Fibroblast of upper back skin (primary cell): ENCODE data around the gene ANP32A.

ENCODE experiments used
- DNase-seq: peaks from one replicate; pipeline ENCODE4 v3.0.0-alpha.2; 2013

The ANP32A gene

GRCh38 chr15:68797599-68798345 is 22.9 kb downstream of the ANP32A start:
- no peak for DNase-seq

DNA sequence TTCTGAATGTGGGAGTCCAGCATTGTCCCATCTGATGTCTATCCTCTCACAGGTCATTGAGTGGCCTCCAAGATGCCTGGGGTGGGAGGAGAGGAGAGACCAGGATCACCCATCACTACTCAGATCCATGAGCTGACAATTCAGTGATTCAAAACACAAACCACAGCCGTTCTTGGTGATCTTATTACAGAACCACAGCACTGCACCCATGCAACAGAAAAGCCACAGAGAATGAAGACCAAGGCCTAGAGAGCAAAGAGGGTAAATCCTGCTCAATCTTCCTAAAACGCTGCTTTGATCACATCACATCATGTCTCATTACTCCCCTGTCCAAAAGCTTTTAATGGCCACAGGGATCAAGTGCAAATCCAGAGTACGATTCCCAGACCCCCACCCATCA is 23.5 kb downstream of the ANP32A start:
- DNase-seq, result peak; percentile 52

GRCh38 chr15:68796576-68796975 is 24.1 kb downstream of the ANP32A start:
- no peak for DNase-seq

DNA sequence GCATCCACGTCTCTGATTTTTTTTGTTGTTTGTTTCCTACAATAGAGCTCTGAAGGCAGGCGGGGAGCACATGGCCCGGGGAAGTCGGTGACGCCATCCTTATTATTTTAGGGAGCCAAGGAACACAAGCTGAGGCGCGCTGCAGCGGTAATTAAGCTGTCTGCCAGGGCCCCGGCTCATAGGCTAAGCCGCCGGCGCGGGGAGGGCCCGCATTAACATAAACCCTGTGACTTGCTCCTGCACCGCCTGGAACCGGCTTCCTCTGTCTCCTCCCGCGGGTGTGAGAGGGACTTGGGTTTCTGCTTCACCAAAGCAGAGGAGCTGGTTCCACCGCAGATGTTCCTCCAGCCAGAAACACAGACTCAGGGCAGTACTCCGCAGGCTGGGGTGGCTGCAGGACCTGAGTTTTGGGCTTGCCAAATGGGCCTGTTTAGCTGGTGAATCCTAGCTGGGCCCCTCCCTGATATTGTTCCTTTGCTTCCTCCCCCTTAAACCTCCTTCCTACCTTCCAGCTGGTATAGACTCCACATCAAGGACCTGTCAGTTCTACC is 25.3 kb downstream of the ANP32A start:
- DNase-seq, result peak; percentile 72

DNA sequence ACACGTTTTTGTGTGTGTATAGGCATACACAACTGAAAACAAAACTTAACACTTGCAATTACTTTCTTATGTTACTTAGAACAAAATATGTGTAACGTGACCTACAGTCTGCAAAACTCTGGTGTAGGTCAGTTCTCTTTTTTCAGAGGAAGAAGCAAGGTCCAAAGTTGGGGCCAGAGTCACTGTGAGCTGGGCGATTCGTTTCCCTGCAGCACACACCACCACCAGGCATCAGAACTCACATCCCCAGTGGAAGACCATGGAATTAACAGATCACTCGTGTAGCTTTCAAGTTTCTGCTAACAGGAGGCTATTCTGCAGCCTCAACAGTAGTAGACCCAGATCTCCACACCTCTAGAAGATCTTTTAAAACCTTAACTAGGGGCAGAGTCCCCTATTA is 25.8 kb downstream of the ANP32A start:
- no peak for DNase-seq

DNA sequence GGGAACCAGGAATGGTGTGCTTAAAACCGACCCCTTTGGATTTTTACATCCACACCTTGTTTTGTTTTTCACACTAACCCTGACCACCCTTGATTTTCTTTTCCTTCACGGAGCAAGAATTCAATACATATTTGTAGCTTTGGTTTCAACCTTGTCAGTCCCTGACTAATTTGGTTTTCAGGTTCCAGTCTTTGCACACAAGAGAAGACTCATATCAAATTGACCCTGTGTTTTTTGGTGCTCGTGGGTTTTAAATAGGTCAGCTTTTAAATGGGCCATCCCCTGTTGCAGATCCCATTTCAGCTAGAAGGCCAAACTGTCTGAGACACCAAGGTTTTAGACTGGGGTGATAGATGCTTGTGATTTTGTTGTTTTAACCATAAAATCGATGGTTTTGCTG is 26.4 kb downstream of the ANP32A start:
- no peak for DNase-seq

DNA sequence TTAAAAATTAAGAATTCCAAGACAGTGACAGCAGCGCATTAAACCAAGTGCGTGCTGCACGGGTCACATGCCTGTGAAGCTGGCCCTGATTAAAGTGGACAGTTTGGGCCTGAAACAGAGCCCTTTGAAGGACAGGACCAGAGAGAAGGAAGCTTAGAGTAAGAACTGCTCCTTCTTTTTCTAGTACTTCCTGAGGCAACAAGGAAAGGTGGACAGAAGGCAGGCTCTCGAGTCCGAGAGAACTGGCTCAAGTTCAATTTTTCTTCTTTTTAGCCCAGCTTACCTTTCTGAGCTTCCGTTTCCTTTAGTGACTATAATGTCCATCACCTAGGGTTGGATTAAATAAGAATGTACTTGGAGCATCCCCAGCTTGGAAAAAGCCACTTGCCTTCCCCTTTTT is 26.9 kb downstream of the ANP32A start:
- no peak for DNase-seq

GRCh38 chr15:68792901-68793766 is 27.6 kb downstream of the ANP32A start:
- no peak for DNase-seq

- DNase-seq, result no peak
Measured at GRCh38 chr15:68791431-68792283, 29.0 kb downstream of the ANP32A start.

GRCh38 chr15:68790910-68791309 is 29.8 kb downstream of the ANP32A start:
- DNase-seq, result no peak

DNA sequence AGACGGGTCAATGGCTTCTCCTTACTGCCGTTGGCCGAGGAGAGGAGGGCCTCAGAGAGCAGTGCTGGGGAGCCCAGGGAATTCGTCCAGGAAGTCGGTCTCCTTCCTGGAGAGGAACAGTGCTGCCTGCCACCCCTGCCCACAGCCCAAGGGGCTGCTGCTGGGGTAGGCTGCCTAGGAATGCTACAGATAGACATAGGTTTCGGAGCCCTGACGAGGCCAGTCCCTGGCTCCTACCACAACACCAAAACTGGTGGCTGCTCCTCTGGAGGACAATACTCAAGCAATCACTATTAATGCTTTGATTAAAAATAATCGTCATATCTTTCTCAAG is 30.5 kb downstream of the ANP32A start:
- no peak for DNase-seq

GRCh38 chr15:68789534-68790241 is 31.0 kb downstream of the ANP32A start:
- DNase-seq, result peak; percentile 92

GRCh38 chr15:68789091-68789490 is 31.6 kb downstream of the ANP32A start:
- no peak for DNase-seq

GRCh38 chr15:68788264-68788624 is 32.5 kb downstream of the ANP32A start:
- DNase-seq, result no peak

DNA sequence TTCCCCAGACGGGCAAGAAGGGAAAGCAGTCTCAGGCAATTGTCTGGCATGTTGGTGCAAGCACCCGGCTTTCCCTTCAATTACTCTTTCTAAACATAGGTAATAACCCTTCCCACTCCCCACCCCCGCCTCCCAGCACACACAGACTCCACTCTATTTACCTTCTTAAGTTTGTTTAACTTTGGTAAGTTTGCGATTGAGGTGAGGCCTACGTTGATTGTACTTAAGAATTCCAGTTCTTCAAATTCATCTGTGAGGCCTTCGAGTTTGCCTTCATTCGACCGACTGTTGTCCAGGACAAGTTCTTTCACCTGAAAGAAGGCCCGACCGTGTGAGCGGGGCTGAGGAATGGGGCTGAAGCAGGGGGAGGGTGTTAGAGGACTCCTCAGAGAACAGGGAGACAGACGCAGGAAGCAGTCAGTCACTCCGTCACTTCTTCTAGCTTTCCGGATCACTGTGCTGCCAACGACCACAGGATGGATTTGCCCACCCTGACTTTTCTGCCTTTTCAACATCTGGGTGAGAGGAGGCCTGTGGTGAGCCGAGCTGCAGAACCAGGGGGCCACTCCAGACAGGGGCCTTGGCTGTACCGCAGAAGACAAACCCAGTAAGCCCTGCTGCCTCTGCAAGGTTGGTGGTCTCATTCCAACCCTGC is 33.0 kb downstream of the ANP32A start:
- no peak for DNase-seq

DNA sequence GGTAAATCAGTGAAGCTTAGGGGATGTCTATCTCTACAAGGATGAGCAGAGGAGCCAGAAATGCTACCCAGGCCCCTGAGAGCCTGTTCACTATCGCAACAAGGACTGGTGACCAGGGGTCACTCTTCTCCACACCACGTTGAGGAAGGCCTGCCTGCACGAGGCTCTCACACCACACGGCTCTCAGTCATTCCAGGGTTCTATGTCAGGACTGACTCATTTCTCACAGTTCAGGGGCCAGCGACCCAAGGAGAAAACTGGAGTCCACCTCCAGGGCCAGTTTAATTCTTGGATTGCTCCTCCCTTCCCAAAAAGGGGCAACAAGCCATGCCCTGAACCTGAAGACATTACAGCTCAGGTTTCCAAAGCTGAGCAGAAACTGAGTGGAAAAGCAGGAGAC is 33.9 kb downstream of the ANP32A start:
- DNase-seq, result no peak

GRCh38 chr15:68785541-68785940 is 35.2 kb downstream of the ANP32A start:
- no peak for DNase-seq

DNA sequence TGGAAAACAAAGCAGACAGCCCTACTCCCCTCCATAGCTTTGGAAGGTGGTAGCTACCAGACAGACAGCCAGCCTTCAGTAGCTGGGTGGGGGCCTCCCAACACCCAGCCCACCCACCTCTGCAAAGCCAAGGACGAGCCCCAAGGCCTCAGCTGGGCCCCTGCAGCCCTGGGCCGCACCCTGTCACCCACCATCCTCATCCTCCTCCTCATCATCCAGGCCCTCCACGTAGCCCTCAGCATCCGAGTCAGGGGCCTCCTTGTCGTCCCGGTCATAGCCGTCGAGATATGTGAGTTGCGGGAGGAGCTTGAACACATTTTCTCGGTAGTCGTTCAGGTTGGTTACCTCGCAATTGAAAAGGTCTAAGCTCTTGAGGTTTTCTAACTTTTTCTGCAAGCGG is 36.5 kb downstream of the ANP32A start:
- no peak for DNase-seq

GRCh38 chr15:68783226-68784058 is 37.3 kb downstream of the ANP32A start:
- no peak for DNase-seq

- DNase-seq, result no peak
Measured at GRCh38 chr15:68782589-68783161, 38.0 kb downstream of the ANP32A start.
